Heart right ventricle (tissue), 16 donors: ENCODE data around the gene NCDN. TPM values are rescaled to one million over a fixed set of nuclear protein-coding genes. Genes with fewer than 3 reads are reported as not detected.

Source experiments
- ATAC-seq, 8 donors: fragments of 200-7000 bp; cut with Tn5 transposase; one replicate each; pipeline ENCODE4 v1.9.1; 2020; ENCODE audit warnings: mild to moderate bottlenecking in 8 of 8, moderate library complexity in 8 of 8, moderate number of reproducible peaks in 1 of 8
- DNase-seq, 2 donors: peaks; one replicate each; pipeline ENCODE4 v3.0.0-alpha.2; 2020
- H3K27ac ChIP-seq, 10 donors: fragments of 200-600 bp; sonication (generic) in 2 of 10; one replicate each; pipeline versions ENCODE4 v1.5.0 to v1.8.0; 2020 to 2022; ENCODE audit warnings: mild to moderate bottlenecking in 3 of 10
- H3K27me3 ChIP-seq, 7 donors: fragments of 200-600 bp; one replicate each; pipeline ENCODE4 v1.8.0; 2021 to 2022; ENCODE audit warnings: mild to moderate bottlenecking in 2 of 7
- H3K36me3 ChIP-seq, 9 donors: fragments of 200-600 bp; sonication (generic) in 1 of 9; one replicate each; pipeline versions ENCODE4 v1.5.0 to v1.8.0; 2020 to 2022; ENCODE audit warnings: mild to moderate bottlenecking in 2 of 9
- H3K4me1 ChIP-seq, 9 donors: fragments of 200-600 bp; sonication (generic) in 1 of 9; one replicate each; pipeline versions ENCODE4 v1.5.0 to v1.8.0; 2020 to 2022; ENCODE audit warnings: mild to moderate bottlenecking in 4 of 9
- H3K4me3 ChIP-seq, 10 donors: fragments of 200-600 bp; sonication (generic) in 2 of 10; one replicate each; pipeline versions ENCODE4 v1.5.0 to v1.8.0; 2020 to 2022; ENCODE audit warnings: mild to moderate bottlenecking in 7 of 10, moderate library complexity in 2 of 10
- H3K9me3 ChIP-seq, 11 donors: fragments of 200-600 bp in 10 of 11; sonication (generic) in 2 of 11; one replicate each; pipeline versions ENCODE4 v1.5.0 to v1.8.0; 2013 to 2022; ENCODE audit warnings: mild to moderate bottlenecking in 2 of 11, control low read depth in 1 of 11, moderate library complexity in 1 of 11
- CTCF ChIP-seq, 9 donors: fragments of 200-600 bp; sonication (generic) in 2 of 9; IDR thresholded peaks; one replicate each; pipeline versions ENCODE4 v1.5.0 to v1.8.0; 2021 to 2022; ENCODE audit warnings: antibody characterized with exemption in 9 of 9, mild to moderate bottlenecking in 5 of 9, moderate library complexity in 1 of 9
- WGBS, 2 donors: extraction: QIAGEN DNeasy Blood & Tissue Kit; methylation state at CpG; one replicate each; pipeline ENCODE4 v1.1.7; 2013; ENCODE audit warnings: inconsistent platforms in 1 of 2; 5-methylcytosine and 5-hydroxymethylcytosine counted together
- intact Hi-C, 10 donors: fragments of 100-400 bp; cut with DNase I; formaldehyde crosslinking; loops; one replicate each; pipeline versions ENCODE4 v1.11.1 to v1.14.2; 2022
- polyA plus RNA-seq, 2 donors: library from polyadenylated mRNA; stranded (reverse); fragments of 200-250 nt; gene quantifications; one replicate each; pipeline ENCODE4 v1.2.3, GENCODE V29; 2013
- total RNA-seq, 10 donors: library from RNA; stranded (reverse); fragmentation: NEBNext Ultra II Directional in 3 of 10; extraction: Animal tissue kit (Norgen Biotek cat#: 25700) in 3 of 10; gene quantifications; one replicate each; pipeline versions ENCODE4 v1.2.1 to v1.2.4, GENCODE V29; 2021 to 2023
- donor health status: Arrhythmogenic right ventricular cardiomyopathy.
- donor health status: ischemic (EF 13 %, LVEDD 7.1; RV severe dilation, severe dysfunction).
- donor health status: healthy with polysubstance abuse.
- donor health status: DM: no; HTN: yes; CAD: no.
- donor health status: DM: no; HTN: no; CAD: no.
- donor health status: ischemic (EF 25% LVEDD 6.9; RV normal size, moderate dysfunction).
- donor health status: ischemic (EF 25% LVEDD 5.7; RV mildly dilated, moderate dysfunction).
- donor health status: healthy.
- donor health status: DM: yes; HTN: yes; CAD: no.
- donor health status: Ischemic cardiomyopathy.
- donor health status: ischemic (EF 35%, LVEDD 5.7; RV mildly dilated, moderate dysfunction).
- donor health status: nonischemic (EF 11% LVEDD 7.7; RV severe dilation, severe dysfunction).
- donor health status: DM: yes; HTN: yes; CAD: no.
- donor health status: PGD.
- donor health status: ischemic (EF 29% LVEDD 5.4; RV normal size, mild dysfunction).
- donor health status: nonischemic (EF 23%, LVEDD 6.1; RV moderate dilation, normal function).

NCDN gene
- total and polyA plus RNA-seq, 12 donors, result 15.3 to 51.7 (median 33.2) TPM

GRCh38 chr1:35600593-35600992 is 43.0 kb downstream of the NCDN start:
- DNase-seq, result no peak

GRCh38 chr1:35603468-35603867 is 45.9 kb downstream of the NCDN start:
- Histone ChIP-seq H3K27ac (no peak overlapping the region), H3K4me1 (no peaks in the 10 kb centered on the region), H3K9me3 (no peaks in the 10 kb centered on the region), H3K27me3 (no peaks in the 10 kb centered on the region), H3K4me3 (no peak overlapping the region), H3K36me3 (peaks cover 0 to 99% (median 55%) of the 10 kb centered on the region in 9 donors)
- ATAC-seq, result no peak
- intact Hi-C loops, result no loop called here
- WGBS, 2 donors, result 46 to 61% methylated on average over 3 of the region's 3 CpGs
- no peak for DNase-seq
- no peak for TF ChIP-seq CTCF (IDR thresholded peaks at IDR 0.05)

More at GRCh38 chr1:35600593-35600992, 43.0 kb downstream of the NCDN start:
- H3K27me3 ChIP-seq, result no peaks in the 10 kb centered on the region
- H3K4me3 ChIP-seq, result no peak overlapping the region
- no peak for ATAC-seq
- no peak overlapping the region for H3K27ac ChIP-seq
- H3K36me3 ChIP-seq, result peaks cover 0 to 76% (median 43%) of the 10 kb centered on the region in 9 donors
- H3K4me1 ChIP-seq, result no peaks in the 10 kb centered on the region
- no peaks in the 10 kb centered on the region for H3K9me3 ChIP-seq
- intact Hi-C loops, result no loop called here
- WGBS, 2 donors, result 92 to 95% methylated on average over 3 of the region's 3 CpGs
- TF ChIP-seq CTCF (IDR thresholded peaks at IDR 0.05), result no peak

GRCh38 chr1:35603941-35604340 is 46.3 kb downstream of the NCDN start:
- no peak for TF ChIP-seq CTCF (IDR thresholded peaks at IDR 0.05)
- Histone ChIP-seq H3K27ac (no peak overlapping the region), H3K4me1 (no peaks in the 10 kb centered on the region), H3K27me3 (no peaks in the 10 kb centered on the region), H3K9me3 (no peaks in the 10 kb centered on the region), H3K36me3 (peaks cover 0 to 100% (median 60%) of the 10 kb centered on the region in 9 donors), H3K4me3 (no peak overlapping the region)
- WGBS, 2 donors, result 83 to 85% methylated on average over 4 of the region's 4 CpGs
- no peak for DNase-seq
- no peak for ATAC-seq
- intact Hi-C loops, result no loop called here

- Histone ChIP-seq H3K9me3 (no peaks in the 10 kb centered on the region), H3K27ac (no peak overlapping the region), H3K4me1 (no peaks in the 10 kb centered on the region), H3K4me3 (no peak overlapping the region), H3K27me3 (no peaks in the 10 kb centered on the region), H3K36me3 (peaks cover 0 to 100% (median 60%) of the 10 kb centered on the region in 9 donors)
- ATAC-seq (no peak), DNase-seq (no peak)
- WGBS, 2 donors, result 76% methylated on average over 6 of the region's 6 CpGs
- intact Hi-C loops, result no loop called here
- TF ChIP-seq CTCF (IDR thresholded peaks at IDR 0.05), result no peak
Measured at GRCh38 chr1:35605071-35605866, 47.7 kb downstream of the NCDN start.
